Mesenchymal stem cell (in vitro differentiated cells and primary cell): ENCODE data around the gene PLXND1.

Source experiments
- DNase-seq: peaks from one replicate; pipeline ENCODE4 v3.0.0-alpha.2; 2013
- H2AFZ ChIP-seq: one replicate; pipeline ENCODE4 v1.6.1; 2013; ENCODE audit warnings: low read depth, mild to moderate bottlenecking, control low read depth, inconsistent platforms, low read length, moderate library complexity
- H2AK5ac ChIP-seq: 2 replicates; pipeline ENCODE4 v1.6.1; 2013; ENCODE audit warnings: low read length, moderate library complexity, mild to moderate bottlenecking, inconsistent platforms; ENCODE audit not compliant: severe bottlenecking
- H2BK120ac ChIP-seq: one replicate; pipeline ENCODE4 v1.6.1; 2013; ENCODE audit warnings: low read depth, mild to moderate bottlenecking, inconsistent platforms, low read length, moderate library complexity
- H2BK12ac ChIP-seq, 2 experiments: one replicate each; pipeline ENCODE4 v1.6.1; 2013; ENCODE audit warnings: inconsistent platforms in 2 of 2, low read length in 2 of 2, mild to moderate bottlenecking in 2 of 2, moderate library complexity in 2 of 2, control low read depth in 1 of 2
- H2BK15ac ChIP-seq: one replicate; pipeline ENCODE4 v1.6.1; 2013; ENCODE audit warnings: mild to moderate bottlenecking, low read depth, inconsistent platforms; ENCODE audit not compliant: poor library complexity, severe bottlenecking
- H2BK5ac ChIP-seq: 2 replicates; pipeline ENCODE4 v1.6.1; 2013; ENCODE audit warnings: low read depth, mild to moderate bottlenecking, low read length, control low read depth, inconsistent platforms; ENCODE audit not compliant: poor library complexity, severe bottlenecking
- H3K14ac ChIP-seq, 2 experiments: one replicate each; pipeline ENCODE4 v1.6.1; 2013; ENCODE audit warnings: inconsistent platforms in 2 of 2, low read length in 2 of 2, control low read depth in 1 of 2, mild to moderate bottlenecking in 1 of 2, moderate library complexity in 1 of 2
- H3K18ac ChIP-seq, 2 experiments: one replicate each; pipeline ENCODE4 v1.6.1; 2013; ENCODE audit warnings: inconsistent platforms in 2 of 2, low read length in 2 of 2, control low read depth in 1 of 2, low read depth in 1 of 2, mild to moderate bottlenecking in 1 of 2
- H3K23ac ChIP-seq, 2 experiments: one replicate each; pipeline ENCODE4 v1.6.1; 2013; ENCODE audit warnings: inconsistent platforms in 2 of 2, low read length in 2 of 2, mild to moderate bottlenecking in 2 of 2, moderate library complexity in 2 of 2, control low read depth in 1 of 2
- H3K27ac ChIP-seq: 2 replicates; pipeline ENCODE4 v1.5.1; 2013; ENCODE audit warnings: mild to moderate bottlenecking, moderate library complexity, low read length, control low read depth, inconsistent platforms; ENCODE audit not compliant: poor library complexity, severe bottlenecking
- H3K27me3 ChIP-seq, 2 experiments: 2 replicates each; pipeline versions ENCODE4 v1.6.1 to v1.7.0; 2013; ENCODE audit warnings: low read length in 2 of 2, mild to moderate bottlenecking in 2 of 2, moderate library complexity in 2 of 2, control low read depth in 1 of 2, inconsistent platforms in 1 of 2; ENCODE audit not compliant: control insufficient read depth in 1 of 2, insufficient read depth in 1 of 2
- H3K36me3 ChIP-seq, 2 experiments: 2 replicates each; pipeline versions ENCODE4 v1.6.1 to v1.7.0; 2013; ENCODE audit warnings: low read length in 2 of 2, control low read depth in 1 of 2, inconsistent platforms in 1 of 2, low read depth in 1 of 2, mild to moderate bottlenecking in 1 of 2; ENCODE audit not compliant: insufficient read depth in 2 of 2, control insufficient read depth in 1 of 2
- H3K4ac ChIP-seq, 2 experiments: one replicate each; pipeline ENCODE4 v1.6.1; 2013; ENCODE audit warnings: inconsistent platforms in 2 of 2, low read length in 2 of 2, mild to moderate bottlenecking in 2 of 2, moderate library complexity in 2 of 2, control low read depth in 1 of 2, low read depth in 1 of 2
- H3K4me1 ChIP-seq: 2 replicates; pipeline ENCODE4 v1.6.1; 2013; ENCODE audit warnings: low read depth, low read length, control low read depth; ENCODE audit not compliant: control insufficient read depth, insufficient read depth
- H3K4me2 ChIP-seq: 2 replicates; pipeline ENCODE4 v1.6.1; 2013; ENCODE audit warnings: low read length, mild to moderate bottlenecking, inconsistent platforms; ENCODE audit not compliant: poor library complexity, severe bottlenecking
- H3K4me3 ChIP-seq, 2 experiments: 2 replicates each; pipeline versions ENCODE4 v1.5.1 to v1.7.0; 2013; ENCODE audit warnings: low read length in 2 of 2, mild to moderate bottlenecking in 2 of 2, control low read depth in 1 of 2, low read depth in 1 of 2; ENCODE audit not compliant: insufficient read depth in 1 of 2
- H3K79me1 ChIP-seq: replicated peaks from 2 replicates; pipeline ENCODE4 v1.6.1; 2013; ENCODE audit warnings: mild to moderate bottlenecking, control low read depth, low read length, inconsistent platforms; ENCODE audit not compliant: poor library complexity, severe bottlenecking
- H3K9ac ChIP-seq: 2 replicates; pipeline ENCODE4 v1.7.0; 2013; ENCODE audit warnings: mild to moderate bottlenecking, low read length, moderate library complexity
- H3K9me3 ChIP-seq: 2 replicates; pipeline ENCODE4 v1.7.0; 2013; ENCODE audit warnings: mild to moderate bottlenecking, low read length; ENCODE audit not compliant: control insufficient read depth
- H4K8ac ChIP-seq: one replicate; pipeline ENCODE4 v1.6.1; 2013; ENCODE audit warnings: inconsistent platforms, mild to moderate bottlenecking, low read length, moderate library complexity
- H4K91ac ChIP-seq: one replicate; pipeline ENCODE4 v1.6.1; 2013; ENCODE audit warnings: mild to moderate bottlenecking, low read length, inconsistent platforms
- WGBS: methylation state at CpG from one replicate; pipeline ENCODE4 v1.1.7; 2013; ENCODE audit warnings: mixed read lengths; 5-methylcytosine and 5-hydroxymethylcytosine counted together

PLXND1 gene

GRCh38 chr3:129564981-129565644 lies 41.4 kb downstream of the PLXND1 start:
- Histone ChIP-seq H4K8ac (peak overlapping the region; percentile 52), H3K4me3 (no peak overlapping the region), H3K9me3 (no peaks in the 10 kb centered on the region), H2BK120ac (no peak overlapping the region), H2AFZ (no peak overlapping the region), H2AK5ac (no peak overlapping the region), H3K27me3 (no peaks in the 10 kb centered on the region), H3K14ac (peak overlapping the region in 1 of 2 experiments; percentile 37), H3K9ac (peak overlapping the region; percentile 59), H3K36me3 (peaks cover 71 to 72% of the 10 kb centered on the region in 2 experiments), H4K91ac (no peak overlapping the region), H2BK5ac (no peak overlapping the region), H3K27ac (no peak overlapping the region), H3K79me1 (peaks cover 3% of the 10 kb centered on the region), H3K4me2 (no peak overlapping the region), H2BK15ac (no peak overlapping the region), H3K23ac (no peak overlapping the region), H3K4me1 (peaks cover 26% of the 10 kb centered on the region), H3K18ac (no peak overlapping the region), H2BK12ac (no peak overlapping the region), H3K4ac (no peak overlapping the region)
- no peak for DNase-seq
- WGBS, result 96% methylated on average over 21 of the region's 21 CpGs

- H3K9me3 ChIP-seq, result no peaks in the 10 kb centered on the region
Observed at GRCh38 chr3:129563850-129564535, 42.5 kb downstream of the PLXND1 start.

DNA sequence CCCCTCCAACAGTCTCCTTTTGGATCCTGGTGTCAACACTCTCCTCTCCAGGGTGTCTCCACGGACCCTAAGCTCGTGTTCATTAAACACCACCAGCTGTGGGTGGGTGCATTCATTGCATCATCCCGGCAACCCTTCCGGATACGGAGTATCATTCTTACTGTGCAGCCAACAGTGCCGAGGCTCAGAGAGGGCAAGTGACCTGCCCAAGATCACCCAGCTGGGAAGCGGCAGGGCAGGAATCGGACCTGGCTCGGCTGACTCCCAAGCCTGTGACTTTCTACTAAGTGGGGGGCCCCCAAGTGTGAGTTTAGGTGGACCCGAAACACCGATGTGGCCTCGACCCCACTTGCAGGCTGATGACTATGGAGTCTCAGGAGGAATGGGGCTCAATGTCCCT lies 43.1 kb downstream of the PLXND1 start:
- Histone ChIP-seq H3K9me3 (no peaks in the 10 kb centered on the region), H4K8ac (no peak overlapping the region), H3K18ac (no peak overlapping the region), H3K27ac (no peak overlapping the region), H3K9ac (peak overlapping the region; percentile 59), H3K4me2 (no peak overlapping the region), H2BK120ac (no peak overlapping the region), H3K4me1 (peaks cover 44% of the 10 kb centered on the region), H3K14ac (no peak overlapping the region), H3K27me3 (no peaks in the 10 kb centered on the region), H3K79me1 (peaks cover 3% of the 10 kb centered on the region), H2AK5ac (no peak overlapping the region), H2BK5ac (no peak overlapping the region), H3K23ac (no peak overlapping the region), H2AFZ (no peak overlapping the region), H3K4me3 (peak overlapping the region in 1 of 2 experiments; percentile 18), H3K36me3 (peaks cover 66 to 80% of the 10 kb centered on the region in 2 experiments), H2BK12ac (no peak overlapping the region), H4K91ac (no peak overlapping the region), H2BK15ac (no peak overlapping the region), H3K4ac (no peak overlapping the region)
- no peak for DNase-seq
- WGBS, result 98% methylated on average over 12 of the region's 12 CpGs

More at GRCh38 chr3:129563850-129564535, 42.5 kb downstream of the PLXND1 start:
- H2BK15ac ChIP-seq, result no peak overlapping the region
- H2BK5ac ChIP-seq, result no peak overlapping the region
- peaks cover 38% of the 10 kb centered on the region for H3K4me1 ChIP-seq
- H3K36me3 ChIP-seq, result peaks cover 70 to 75% of the 10 kb centered on the region in 2 experiments
- H4K8ac ChIP-seq, result peak overlapping the region; percentile 12
- no peak overlapping the region for H2BK12ac ChIP-seq
- H3K9ac ChIP-seq, result peak overlapping the region; percentile 59
- H3K23ac ChIP-seq, result no peak overlapping the region
- H2AFZ ChIP-seq, result no peak overlapping the region
- 90% methylated on average over 8 of the region's 8 CpGs for WGBS
- no peak overlapping the region for H4K91ac ChIP-seq
- DNase-seq, result no peak
- peak overlapping the region in 1 of 2 experiments; percentile 28 for H3K18ac ChIP-seq
- H3K27ac ChIP-seq, result no peak overlapping the region
- H2AK5ac ChIP-seq, result peak overlapping the region; percentile 6
- peaks cover 3% of the 10 kb centered on the region for H3K79me1 ChIP-seq
- no peak overlapping the region for H3K4ac ChIP-seq
- no peak overlapping the region for H3K4me3 ChIP-seq
- H3K27me3 ChIP-seq, result no peaks in the 10 kb centered on the region
- H3K14ac ChIP-seq, result no peak overlapping the region
- no peak overlapping the region for H3K4me2 ChIP-seq
- H2BK120ac ChIP-seq, result no peak overlapping the region

DNA sequence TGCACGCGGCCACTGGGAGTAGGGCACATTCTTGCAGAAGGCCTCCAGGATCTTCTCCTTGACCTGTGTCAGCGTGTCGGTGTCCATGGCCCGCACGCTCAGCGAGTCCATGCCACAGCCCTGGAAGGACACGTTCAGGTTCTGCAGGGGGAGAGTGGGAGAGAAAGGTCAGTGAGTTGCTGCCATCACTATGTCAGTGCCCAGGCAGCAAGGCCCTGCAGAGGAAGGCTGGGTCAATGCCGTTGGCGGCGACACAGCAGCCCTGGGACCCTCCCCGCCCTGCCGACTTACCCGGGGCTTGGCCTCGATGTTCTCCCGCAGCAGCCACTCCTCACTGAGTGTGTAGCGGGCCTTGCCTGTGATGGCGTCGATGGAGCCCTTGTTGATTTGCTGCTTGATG lies 43.7 kb downstream of the PLXND1 start:
- Histone ChIP-seq H2BK12ac (peak overlapping the region in 1 of 2 experiments; percentile 47), H3K9me3 (no peaks in the 10 kb centered on the region), H4K91ac (peak overlapping the region; percentile 57), H3K4me2 (no peak overlapping the region), H3K27ac (no peak overlapping the region), H3K4ac (no peak overlapping the region), H3K9ac (no peak overlapping the region), H2BK120ac (no peak overlapping the region), H2BK15ac (no peak overlapping the region), H2AK5ac (no peak overlapping the region), H3K36me3 (peaks cover 71 to 85% of the 10 kb centered on the region in 2 experiments), H3K18ac (peak overlapping the region in 1 of 2 experiments; percentile 41), H3K14ac (peak overlapping the region in 1 of 2 experiments; percentile 58), H2BK5ac (no peak overlapping the region), H2AFZ (no peak overlapping the region), H3K4me3 (no peak overlapping the region), H4K8ac (peak overlapping the region; percentile 13), H3K27me3 (no peaks in the 10 kb centered on the region), H3K4me1 (peaks cover 50% of the 10 kb centered on the region), H3K23ac (no peak overlapping the region), H3K79me1 (peaks cover 3% of the 10 kb centered on the region)
- no peak for DNase-seq
- WGBS, result 94% methylated on average over 19 of the region's 19 CpGs
